GM12801 (cell line): ENCODE measurements around the gene ANK2.

ENCODE experiments used
- TF ChIP-seq, protein P1 (sequence below): IDR thresholded peaks from one replicate; pipeline ENCODE4 v1.5.1; 2011; ENCODE audit warnings: control low read depth; ENCODE audit not compliant: insufficient read length; ENCODE audit errors: extremely low read depth

Gene ANK2

GRCh38 chr4:113060853-113061252 lies 11.4 kb downstream of the ANK2 start:
- TF ChIP-seq, protein P1, sequence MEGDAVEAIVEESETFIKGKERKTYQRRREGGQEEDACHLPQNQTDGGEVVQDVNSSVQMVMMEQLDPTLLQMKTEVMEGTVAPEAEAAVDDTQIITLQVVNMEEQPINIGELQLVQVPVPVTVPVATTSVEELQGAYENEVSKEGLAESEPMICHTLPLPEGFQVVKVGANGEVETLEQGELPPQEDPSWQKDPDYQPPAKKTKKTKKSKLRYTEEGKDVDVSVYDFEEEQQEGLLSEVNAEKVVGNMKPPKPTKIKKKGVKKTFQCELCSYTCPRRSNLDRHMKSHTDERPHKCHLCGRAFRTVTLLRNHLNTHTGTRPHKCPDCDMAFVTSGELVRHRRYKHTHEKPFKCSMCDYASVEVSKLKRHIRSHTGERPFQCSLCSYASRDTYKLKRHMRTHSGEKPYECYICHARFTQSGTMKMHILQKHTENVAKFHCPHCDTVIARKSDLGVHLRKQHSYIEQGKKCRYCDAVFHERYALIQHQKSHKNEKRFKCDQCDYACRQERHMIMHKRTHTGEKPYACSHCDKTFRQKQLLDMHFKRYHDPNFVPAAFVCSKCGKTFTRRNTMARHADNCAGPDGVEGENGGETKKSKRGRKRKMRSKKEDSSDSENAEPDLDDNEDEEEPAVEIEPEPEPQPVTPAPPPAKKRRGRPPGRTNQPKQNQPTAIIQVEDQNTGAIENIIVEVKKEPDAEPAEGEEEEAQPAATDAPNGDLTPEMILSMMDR = no peak

- TF ChIP-seq, protein P1 = no peak
These were observed 14.8 kb downstream of the ANK2 start for GRCh38 chr4:113064244-113064643.

DNA sequence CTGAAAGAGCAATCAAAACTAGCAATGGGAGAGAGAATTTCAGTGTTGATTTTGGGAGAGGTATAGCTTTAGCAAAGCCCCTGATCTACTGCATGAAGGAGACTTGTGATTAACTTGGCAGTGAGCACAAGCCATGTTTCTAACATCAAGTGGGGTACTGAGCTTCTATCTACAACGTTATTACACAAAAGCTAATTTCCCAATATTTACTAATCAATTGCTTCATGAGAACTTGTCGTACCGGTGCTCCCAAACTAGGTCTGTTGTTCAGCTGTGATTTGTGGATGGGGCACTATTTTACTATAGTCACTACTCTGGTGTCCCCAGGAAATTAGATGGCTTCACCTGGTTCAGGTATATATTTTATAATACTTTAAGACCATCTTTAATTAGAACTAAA lies 16.2 kb downstream of the ANK2 start:
- TF ChIP-seq, protein P1 = no peak

GRCh38 chr4:113069212-113069892 lies 19.9 kb downstream of the ANK2 start:
- TF ChIP-seq, protein P1 = no peak

DNA sequence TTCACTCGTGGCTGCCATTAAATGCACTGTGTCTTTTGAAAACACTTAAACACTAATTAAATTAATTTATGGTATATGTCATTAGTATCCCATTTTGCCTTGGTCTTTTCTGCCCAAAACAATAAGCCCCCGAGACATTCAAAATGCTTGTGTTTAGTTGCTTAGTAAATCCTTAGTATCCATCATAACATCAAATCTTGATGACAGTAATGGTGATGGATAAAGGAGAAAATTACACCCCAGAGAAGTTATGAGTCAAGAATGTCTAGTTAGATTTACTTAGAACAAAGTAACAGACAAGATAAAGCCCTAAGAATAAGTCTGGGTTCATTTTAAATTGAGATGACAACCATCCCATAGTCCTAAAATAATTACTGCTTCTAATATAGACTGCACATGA lies 21.3 kb downstream of the ANK2 start:
- TF ChIP-seq, protein P1 = no peak

DNA sequence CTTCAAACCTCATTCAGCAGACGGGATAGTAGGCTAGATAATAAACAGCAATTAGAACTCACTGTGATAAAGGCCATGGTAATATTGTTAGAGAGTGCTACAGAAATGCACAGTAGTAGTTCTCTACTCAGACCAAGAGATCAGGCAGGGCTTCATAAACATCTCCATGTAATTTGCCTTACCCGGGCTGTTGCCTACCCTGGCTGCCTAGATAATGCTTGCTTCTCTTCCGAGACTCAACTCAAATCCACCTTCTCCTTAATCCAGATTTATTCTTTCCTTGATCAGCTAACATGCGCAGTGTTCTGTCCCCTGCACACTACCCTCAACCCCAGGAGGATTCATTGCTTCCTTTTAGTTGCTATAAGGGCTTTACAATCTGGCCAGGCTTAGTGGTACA lies 21.8 kb downstream of the ANK2 start:
- TF ChIP-seq, protein P1 = no peak

DNA sequence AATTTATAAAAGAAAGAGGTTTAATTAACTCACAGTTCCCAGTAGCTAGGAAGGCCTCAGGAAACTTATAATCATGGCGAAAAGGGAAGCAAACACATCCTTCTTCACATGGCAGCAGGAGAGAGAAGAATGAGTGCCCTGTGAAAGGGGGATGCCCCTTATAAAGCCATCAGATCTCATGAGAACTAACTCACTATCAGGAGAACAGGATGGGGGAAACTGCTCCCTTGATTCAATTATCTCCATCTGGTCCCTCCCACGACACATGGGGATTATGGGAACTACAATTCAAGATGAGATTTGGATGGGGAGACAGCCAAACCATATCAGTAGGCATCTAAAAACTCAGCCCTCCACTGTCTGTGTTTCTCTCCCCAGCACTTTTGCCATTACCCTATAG lies 22.4 kb downstream of the ANK2 start:
- TF ChIP-seq, protein P1 = no peak
